CD4-positive, alpha-beta T cell (primary cell): ENCODE measurements around the gene TSPAN31. TPM values are rescaled to one million over a fixed set of nuclear protein-coding genes. Genes with fewer than 3 reads are reported as not detected.

Source experiments
- ATAC-seq: fragments of 200-7000 bp; cut with Tn5 transposase; one replicate; pipeline ENCODE4 v1.10.0; 2022; ENCODE audit warnings: mild to moderate bottlenecking; ENCODE audit not compliant: poor library complexity
- CTCF ChIA-PET: fragments of 350-600 bp; sonication (Branson Sonifier 250); formaldehyde crosslinking; loops from one replicate; lab custom pipeline; 2021; ENCODE audit warnings: antibody characterized with exemption, inconsistent platforms; lab: Charles Lee
- POLR2A ChIA-PET: fragments of 350-600 bp; sonication (Branson Sonifier 250); formaldehyde crosslinking; loops from one replicate; lab custom pipeline; 2021; ENCODE audit warnings: antibody characterized with exemption, inconsistent platforms; lab: Charles Lee
- DNase-seq, 14 experiments: peaks; one replicate each; pipeline ENCODE4 v3.0.0-alpha.2; 2013 to 2020; ENCODE audit warnings: mixed read lengths in 2 of 14
- H3K27ac ChIP-seq, 2 donors: one replicate each; pipeline versions ENCODE4 v1.5.1 to v1.7.0; 2013; ENCODE audit warnings: low read length in 2 of 2, low read depth in 1 of 2, mild to moderate bottlenecking in 1 of 2
- H3K27me3 ChIP-seq, 2 experiments: 1 replicate in 1 of 2; 2 replicates in 1 of 2; pipeline versions ENCODE4 v1.6.1 to v1.7.0; 2013; ENCODE audit warnings: low read length in 2 of 2, control low read depth in 1 of 2, mild to moderate bottlenecking in 1 of 2, moderate library complexity in 1 of 2; ENCODE audit not compliant: insufficient read depth in 2 of 2, control insufficient read depth in 1 of 2
- H3K36me3 ChIP-seq: one replicate; pipeline ENCODE4 v1.6.1; 2013; ENCODE audit warnings: low read length, control low read depth; ENCODE audit not compliant: insufficient read depth
- H3K4me1 ChIP-seq: one replicate; pipeline ENCODE4 v1.6.1; 2013; ENCODE audit warnings: low read length, control low read depth; ENCODE audit not compliant: insufficient read depth
- H3K4me3 ChIP-seq: one replicate; pipeline ENCODE4 v1.5.1; 2013; ENCODE audit warnings: mild to moderate bottlenecking, low read length, moderate library complexity
- H3K9me3 ChIP-seq, 2 experiments: 1 replicate in 1 of 2; 2 replicates in 1 of 2; pipeline versions ENCODE4 v1.6.1 to v1.7.0; 2013; ENCODE audit warnings: low read length in 2 of 2, mild to moderate bottlenecking in 2 of 2, control low read depth in 1 of 2, moderate library complexity in 1 of 2; ENCODE audit not compliant: control insufficient read depth in 1 of 2, insufficient read depth in 1 of 2
- H3K27ac Mint-ChIP-seq: one replicate; pipeline ENCODE4 v1.8.0; 2020; ENCODE audit warnings: mixed read lengths
- H3K27me3 Mint-ChIP-seq: one replicate; pipeline ENCODE4 v1.8.0; 2021; ENCODE audit warnings: mixed read lengths
- H3K36me3 Mint-ChIP-seq: one replicate; pipeline ENCODE4 v1.8.0; 2021; ENCODE audit warnings: low read depth, mixed read lengths
- H3K4me1 Mint-ChIP-seq: one replicate; pipeline ENCODE4 v1.8.0; 2021; ENCODE audit warnings: low read depth, mixed read lengths
- H3K4me3 Mint-ChIP-seq: one replicate; pipeline ENCODE4 v1.8.0; 2020; ENCODE audit warnings: mild to moderate bottlenecking, mixed read lengths
- H3K9me3 Mint-ChIP-seq: one replicate; pipeline ENCODE4 v1.8.0; 2020; ENCODE audit warnings: mixed read lengths
- CTCF ChIP-seq: fragments of 200-600 bp; IDR thresholded peaks from one replicate; pipeline ENCODE4 v1.8.0; 2022; ENCODE audit warnings: antibody characterized with exemption, mild to moderate bottlenecking
- intact Hi-C, 2 experiments: fragments of 100-400 bp; cut with DNase I in 1 of 2; cut with micrococcal nuclease in 1 of 2; formaldehyde crosslinking; loops; one replicate each; pipeline versions ENCODE4 v1.15.1 to v1.9.0; 2023 to 2025; cut with DNase I, micrococcal nuclease
- total RNA-seq, 174 experiments: library from RNA in 2 of 174; stranded (reverse) in 2 of 174; gene quantifications; one replicate each; pipeline ENCODE4 v1.2.3 and lab custom pipeline; 2021 to 2026

The TSPAN31 gene
- total RNA-seq, 2 experiments from 2014 or later, result 10.3 to 10.7 TPM

DNA sequence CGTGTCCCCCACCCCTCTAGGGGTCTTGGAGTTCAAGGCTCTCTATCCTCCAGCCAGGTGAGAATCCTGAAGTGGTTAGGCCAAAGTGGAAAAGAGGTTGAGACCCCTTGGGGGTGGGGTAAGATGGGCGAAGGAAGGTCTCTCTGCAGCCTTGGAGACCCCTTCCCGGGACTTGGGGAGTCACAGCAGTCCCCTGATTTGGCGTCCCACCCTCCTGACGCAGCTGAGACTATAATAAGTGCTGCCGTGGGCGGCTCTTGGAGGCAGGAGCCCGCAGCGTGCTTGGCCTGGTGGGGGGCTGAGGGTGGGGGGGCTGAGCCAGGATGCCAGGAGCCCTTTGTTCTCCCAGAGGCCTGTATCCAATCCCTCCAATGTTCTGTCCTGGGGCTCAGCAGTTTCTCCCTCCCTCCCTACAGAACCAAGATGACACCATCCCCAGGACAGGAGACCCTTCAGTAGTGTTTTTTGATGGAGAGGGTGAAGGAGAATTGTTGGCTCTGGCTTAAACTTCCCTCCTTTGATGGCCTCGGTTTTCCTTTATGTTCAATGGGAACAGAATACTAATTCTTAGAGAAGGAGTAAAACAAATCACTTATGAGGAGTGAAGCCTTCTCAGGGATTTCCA lies 4.8 kb upstream of the TSPAN31 start:
- no peak for ATAC-seq
- peak overlapping the region; percentile 83 to 93 for H3K27ac ChIP-seq
- TF ChIP-seq CTCF, result no peak
- H3K4me3 ChIP-seq, result peak overlapping the region; percentile 95
- H3K4me3 Mint-ChIP-seq, result peak overlapping the region; percentile 50
- peaks cover 50% of the 10 kb centered on the region for H3K36me3 Mint-ChIP-seq
- no peak for DNase-seq
- no peaks in the 10 kb centered on the region for H3K27me3 Mint-ChIP-seq
- H3K36me3 ChIP-seq, result peaks cover 44% of the 10 kb centered on the region
- peak overlapping the region; percentile 94 for H3K27ac Mint-ChIP-seq
- ChIA-PET POLR2A (interaction anchor here (0.8 to 2.6 kb wide), 7 partner anchors 15 to 281 kb away, joined by 3 to 26 read pairs (median 7); partner anchors contain the start of genes DDIT3, GLI1, MARCHF9 and OS9), CTCF (interaction anchor here (1.7 kb wide), 1 partner anchor 107 kb away, joined by 3 read pairs; the partner anchor contains the start of gene B4GALNT1)
- H3K27me3 ChIP-seq, result no peaks in the 10 kb centered on the region
- H3K9me3 Mint-ChIP-seq, result no peaks in the 10 kb centered on the region
- intact Hi-C loops, result loop anchor here (2.0 to 5.0 kb wide), 4 partner anchors 21 to 113 kb away; partner anchors contain the start of gene OS9 (in 1 of the 2)
- no peaks in the 10 kb centered on the region for H3K9me3 ChIP-seq
- H3K4me1 Mint-ChIP-seq, result peaks cover 64% of the 10 kb centered on the region
- H3K4me1 ChIP-seq, result peaks cover 68% of the 10 kb centered on the region

DNA sequence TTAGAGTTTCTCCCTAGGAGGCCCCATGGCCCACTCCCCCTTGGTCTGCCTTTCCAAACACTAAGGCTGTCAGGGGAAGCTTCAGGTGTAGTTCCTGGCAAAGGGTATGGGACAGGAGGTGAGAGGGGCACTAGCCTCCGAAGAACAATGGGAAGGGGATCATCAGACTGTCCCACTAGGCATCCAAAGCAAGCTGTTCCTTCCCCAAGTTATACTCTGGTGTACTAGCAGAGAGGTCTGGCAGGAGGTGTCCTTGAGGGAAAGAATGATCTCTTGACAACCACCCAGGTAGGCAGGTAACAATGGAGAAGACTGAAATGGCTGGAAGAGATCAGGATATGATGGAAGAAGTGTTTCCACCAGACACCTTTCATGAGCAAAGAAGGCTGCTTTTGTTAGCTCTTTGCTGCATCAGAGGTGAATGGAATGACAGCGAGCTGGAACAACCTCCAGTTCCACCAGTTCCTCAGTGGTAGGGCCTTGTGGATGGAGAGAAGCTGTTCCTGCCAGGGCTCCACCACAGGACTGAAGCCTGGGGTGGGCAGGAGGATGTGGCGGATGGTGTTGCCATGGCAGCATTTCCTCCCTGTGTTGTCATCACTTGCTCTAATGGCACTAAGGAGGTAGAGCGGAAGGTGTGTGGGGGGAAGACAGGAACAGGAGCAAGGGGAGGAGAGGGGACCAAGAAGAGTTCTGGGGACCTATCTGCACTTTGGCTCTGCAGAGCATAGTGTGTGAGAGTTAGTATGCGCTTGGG lies 4.0 kb upstream of the TSPAN31 start:
- POLR2A ChIA-PET, result interaction anchor here (0.8 to 2.6 kb wide), 19 partner anchors 9 to 282 kb away, joined by 3 to 26 read pairs (median 4); partner anchors contain the start of genes ATP23, B4GALNT1, CDK4 and DDIT3

More for the DNA sequence above, 4.0 kb upstream of the TSPAN31 start:
- Histone ChIP-seq H3K4me1 (peaks cover 73% of the 10 kb centered on the region), H3K4me3 (peak overlapping the region; percentile 95), H3K27ac (peak overlapping the region; percentile 83 to 93), H3K36me3 (peaks cover 36% of the 10 kb centered on the region), H3K9me3 (no peaks in the 10 kb centered on the region), H3K27me3 (no peaks in the 10 kb centered on the region)
- no peak for TF ChIP-seq CTCF
- Mint-ChIP-seq H3K4me3 (peak overlapping the region; percentile 88), H3K36me3 (peaks cover 43% of the 10 kb centered on the region), H3K27ac (peak overlapping the region; percentile 94), H3K9me3 (no peaks in the 10 kb centered on the region), H3K4me1 (peaks cover 64% of the 10 kb centered on the region), H3K27me3 (no peaks in the 10 kb centered on the region)
- ATAC-seq (peak; percentile 64), DNase-seq (peak; percentile 57 to 96 (median 76))
- CTCF ChIA-PET, result interaction anchor here (1.2 to 2.3 kb wide), 5 partner anchors 15 to 282 kb away, joined by 3 to 12 read pairs (median 6); partner anchors contain the start of genes B4GALNT1, GLI1 and MARCHF9
- intact Hi-C loops, result loop anchor here in 1 of 2 experiments (1.0 to 5.0 kb wide), 3 partner anchors 11 to 114 kb away; partner anchors contain the start of genes CDK4 and OS9
